NCI-H2081 treated with DMSO at 0.1 percent for 48 hours (cell line): ENCODE data around the gene CNOT10.
"Not testable (repeated sequence)": the region's sequence is repeated elsewhere in the genome, so short reads cannot be mapped to it uniquely, and the experiment has no call there.

ENCODE experiments used
- DNase-seq: peaks from one replicate; lab custom pipeline; 2025; lab: John Stamatoyannopoulos, UW

Gene CNOT10, protein sequence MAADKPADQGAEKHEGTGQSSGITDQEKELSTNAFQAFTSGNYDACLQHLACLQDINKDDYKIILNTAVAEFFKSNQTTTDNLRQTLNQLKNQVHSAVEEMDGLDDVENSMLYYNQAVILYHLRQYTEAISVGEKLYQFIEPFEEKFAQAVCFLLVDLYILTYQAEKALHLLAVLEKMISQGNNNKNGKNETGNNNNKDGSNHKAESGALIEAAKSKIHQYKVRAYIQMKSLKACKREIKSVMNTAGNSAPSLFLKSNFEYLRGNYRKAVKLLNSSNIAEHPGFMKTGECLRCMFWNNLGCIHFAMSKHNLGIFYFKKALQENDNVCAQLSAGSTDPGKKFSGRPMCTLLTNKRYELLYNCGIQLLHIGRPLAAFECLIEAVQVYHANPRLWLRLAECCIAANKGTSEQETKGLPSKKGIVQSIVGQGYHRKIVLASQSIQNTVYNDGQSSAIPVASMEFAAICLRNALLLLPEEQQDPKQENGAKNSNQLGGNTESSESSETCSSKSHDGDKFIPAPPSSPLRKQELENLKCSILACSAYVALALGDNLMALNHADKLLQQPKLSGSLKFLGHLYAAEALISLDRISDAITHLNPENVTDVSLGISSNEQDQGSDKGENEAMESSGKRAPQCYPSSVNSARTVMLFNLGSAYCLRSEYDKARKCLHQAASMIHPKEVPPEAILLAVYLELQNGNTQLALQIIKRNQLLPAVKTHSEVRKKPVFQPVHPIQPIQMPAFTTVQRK

GRCh38 chr3:32684800-32685542 lies at the start of gene CNOT10:
Gene CNOT10, plus strand, starts transcription at chr3:32685188. Its CDS starts 273 bp downstream, at chr3:32685461.
- DNase-seq, result peak; percentile 84

DNA sequence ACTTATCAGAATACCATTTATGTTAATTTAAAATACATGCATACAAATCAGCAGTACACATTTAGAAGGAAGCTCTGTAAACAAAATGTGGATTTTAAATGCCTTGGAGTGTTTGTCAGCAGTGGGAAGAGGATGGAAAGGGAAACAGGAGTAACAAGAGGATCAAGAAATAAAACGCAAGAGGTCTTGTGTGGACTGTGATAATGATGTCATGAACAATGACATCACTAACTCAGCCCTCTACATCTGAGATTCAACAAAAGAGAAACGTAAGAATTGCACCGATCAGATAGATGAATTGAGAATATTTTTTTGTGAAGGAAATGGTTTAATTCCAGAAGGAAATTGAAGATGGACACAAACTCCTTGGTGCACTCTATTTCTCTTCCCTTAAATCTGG lies 44.0 kb upstream of the CNOT10 start:
- no peak for DNase-seq

DNA sequence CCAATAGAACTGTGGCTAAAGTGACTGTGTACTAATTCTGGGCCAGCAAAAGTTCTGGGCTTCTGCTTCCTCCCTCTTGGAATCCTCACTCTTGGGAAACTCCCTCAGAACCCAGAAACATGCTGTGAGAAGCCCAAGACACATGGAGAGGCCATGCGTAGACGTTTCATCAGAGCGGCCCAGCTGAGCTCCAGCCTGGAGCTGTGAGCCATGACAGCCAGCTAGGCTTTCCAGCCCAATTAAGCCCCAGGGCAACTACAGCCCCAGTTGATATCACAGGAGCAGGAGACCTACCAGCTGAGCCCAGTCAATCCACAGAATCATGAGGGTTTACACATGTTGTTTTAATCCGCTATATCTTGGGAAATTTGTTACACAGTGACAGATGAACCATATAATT lies 43.6 kb upstream of the CNOT10 start:
- DNase-seq, result no peak

DNA sequence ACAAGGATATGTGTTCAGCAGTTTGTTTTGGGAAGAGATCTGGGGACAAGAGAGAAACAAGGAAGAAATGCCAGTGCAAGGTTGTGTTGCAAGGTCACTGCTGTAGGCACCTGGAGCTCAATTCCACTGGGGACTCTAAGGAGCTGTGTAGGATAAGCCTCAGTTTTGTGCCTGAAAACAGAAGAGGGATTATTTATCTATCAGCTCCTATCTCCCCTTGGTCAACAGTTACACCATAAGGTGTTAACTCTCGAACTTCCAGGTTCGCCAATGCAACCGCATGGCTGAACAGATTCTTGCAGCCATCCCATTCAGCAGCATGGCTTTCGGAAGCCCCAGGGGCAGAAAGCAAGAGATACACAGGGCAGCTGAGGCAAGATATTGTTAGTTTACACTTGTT lies 41.6 kb upstream of the CNOT10 start:
- no peak for DNase-seq

GRCh38 chr3:32643816-32644215 lies 41.2 kb upstream of the CNOT10 start:
- no peak for DNase-seq

DNA sequence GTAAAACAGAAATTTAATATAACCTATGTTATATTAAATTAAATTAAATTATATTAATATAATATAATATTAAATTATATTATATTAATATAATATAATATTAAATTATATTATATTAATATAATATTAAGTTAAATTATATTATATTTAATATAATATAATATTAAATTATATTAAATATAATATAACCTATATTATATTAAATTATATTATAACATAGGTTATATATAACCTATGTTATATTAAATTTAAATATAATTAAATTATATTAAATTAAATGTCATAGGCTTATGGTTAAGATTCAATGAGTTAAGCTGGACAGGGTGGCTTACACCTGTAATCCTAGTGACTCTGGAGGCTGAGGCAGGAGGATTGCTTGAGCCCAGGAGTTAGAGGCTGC lies 40.6 kb upstream of the CNOT10 start:
- DNase-seq, result no peak

DNA sequence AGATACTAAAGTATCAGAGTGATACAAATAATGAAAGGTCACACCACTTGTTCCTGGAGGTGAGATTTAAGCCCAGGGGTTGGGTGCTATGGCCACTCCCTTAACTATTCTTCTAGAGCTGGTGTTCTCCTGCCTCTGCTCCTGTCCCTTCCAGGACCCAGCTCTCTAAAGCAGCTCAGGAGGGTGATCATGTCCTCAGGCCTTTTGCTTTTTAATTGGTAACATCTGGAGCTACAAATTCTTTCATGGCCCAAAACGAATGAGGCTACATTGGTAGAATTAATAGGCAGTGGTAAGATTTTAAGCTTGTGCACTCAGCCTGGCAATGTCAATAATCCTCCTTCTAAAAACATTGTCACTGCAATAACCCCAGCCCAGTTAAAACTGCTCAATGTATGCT lies 38.2 kb upstream of the CNOT10 start:
- no peak for DNase-seq

GRCh38 chr3:32652337-32653100 lies 32.5 kb upstream of the CNOT10 start:
- not testable (repeated sequence) for DNase-seq

- DNase-seq, result no peak
These were observed 29.8 kb upstream of the CNOT10 start for GRCh38 chr3:32655167-32655566.

DNA sequence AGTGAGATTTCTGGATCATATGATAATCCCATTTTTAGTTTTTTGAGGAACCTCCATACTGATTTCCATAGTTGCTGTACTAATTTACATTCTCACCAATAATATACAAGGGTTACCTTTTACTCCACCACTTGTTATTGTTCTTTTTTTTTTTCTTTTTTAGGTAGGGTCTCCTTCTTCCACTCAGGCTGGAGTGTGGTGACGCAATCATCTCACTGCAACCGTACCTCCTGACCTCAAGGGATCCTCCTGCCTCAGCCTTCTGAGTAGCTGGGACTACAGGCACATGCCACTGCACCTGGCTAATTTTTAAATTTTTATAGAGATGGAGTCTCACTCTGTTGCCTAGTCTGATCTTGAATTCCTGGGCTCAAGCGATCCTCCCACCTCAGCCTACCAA lies 24.4 kb upstream of the CNOT10 start:
- no peak for DNase-seq

DNA sequence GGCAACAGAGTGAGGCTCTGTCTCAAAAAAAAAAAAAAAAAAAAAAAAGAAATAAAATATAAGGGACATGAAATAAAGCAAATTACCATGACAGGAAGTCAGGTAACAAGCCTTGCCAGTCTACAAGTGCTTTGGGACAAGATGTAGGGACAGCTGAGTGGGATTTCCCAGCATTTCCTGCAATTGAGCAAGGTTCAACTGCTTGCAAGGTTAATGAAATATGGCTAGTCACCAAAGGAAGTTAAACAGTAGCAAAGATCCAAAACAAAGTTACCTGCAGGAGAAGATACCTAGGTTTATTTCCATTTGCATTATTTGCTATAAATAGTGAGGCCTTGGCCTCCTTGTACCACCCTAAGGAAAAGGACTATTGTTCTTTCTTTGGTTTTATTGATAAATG lies 22.3 kb upstream of the CNOT10 start:
- DNase-seq, result no peak

- DNase-seq, result not testable (repeated sequence)
These were observed 20.3 kb upstream of the CNOT10 start for GRCh38 chr3:32664630-32665075.

GRCh38 chr3:32667072-32667582 lies 17.9 kb upstream of the CNOT10 start:
- DNase-seq, result no peak

GRCh38 chr3:32669226-32669625 lies 15.8 kb upstream of the CNOT10 start:
- DNase-seq, result not testable (repeated sequence)

- not testable (repeated sequence) for DNase-seq
These were observed 11.3 kb upstream of the CNOT10 start for GRCh38 chr3:32673730-32674129.

GRCh38 chr3:32675164-32675563 lies 9.8 kb upstream of the CNOT10 start:
- no peak for DNase-seq

DNA sequence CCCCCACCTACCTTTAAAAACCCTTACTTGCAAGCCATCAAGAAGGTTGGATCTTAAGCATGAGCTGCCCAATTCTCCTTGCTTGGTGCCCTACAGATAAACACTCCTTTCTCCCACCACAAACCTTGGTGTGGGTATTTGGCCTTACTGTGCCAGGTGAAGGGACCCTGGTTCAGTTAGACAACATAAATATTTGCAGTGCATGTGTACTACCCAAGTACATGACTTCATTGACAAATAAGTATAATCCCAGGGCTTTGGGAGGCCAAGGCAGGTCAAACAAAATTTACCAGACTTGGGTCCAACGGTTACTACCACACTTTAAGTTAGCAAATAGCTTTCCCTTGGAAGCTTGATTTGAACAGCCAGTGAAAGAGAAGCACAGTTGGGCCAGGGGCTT lies 9.3 kb upstream of the CNOT10 start:
- DNase-seq, result no peak

- no peak for DNase-seq
These were observed 3.2 kb upstream of the CNOT10 start for GRCh38 chr3:32681811-32682210.

GRCh38 chr3:32684029-32684799 lies 774 bp upstream of the CNOT10 start:
- DNase-seq, result no peak

DNA sequence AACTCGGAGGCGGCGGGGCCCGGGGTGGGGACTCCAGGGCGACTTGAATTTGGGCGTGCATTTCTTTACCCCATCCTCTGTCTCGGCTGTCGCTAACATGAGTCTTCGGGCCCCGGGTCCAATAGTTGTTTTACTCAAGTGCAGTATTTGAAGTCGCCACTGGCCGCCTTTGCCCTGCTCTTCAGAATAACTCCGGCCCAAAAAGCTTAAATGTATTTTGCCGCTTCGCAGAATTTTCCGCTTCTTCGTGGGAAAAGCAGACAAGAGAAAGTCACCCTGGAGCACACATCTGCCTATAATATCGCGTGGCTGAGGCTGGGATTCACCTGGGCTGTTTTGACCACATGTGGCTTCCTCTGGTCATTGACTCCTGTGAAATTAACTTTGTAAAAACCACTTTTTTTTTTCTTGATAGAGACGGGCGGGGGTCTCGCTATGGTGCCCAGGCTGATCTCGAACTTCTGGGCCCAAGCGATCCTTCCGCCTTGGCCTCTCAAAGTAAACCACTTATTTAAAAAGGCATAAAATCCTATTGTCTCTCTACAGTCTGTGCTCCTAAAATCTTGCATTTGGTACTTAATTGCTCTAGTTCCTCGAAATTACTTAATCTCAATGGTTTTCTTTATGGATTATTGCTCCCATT lies 676 bp downstream of the CNOT10 start:
- no peak for DNase-seq
